ENCODE measurements around the gene AXL.

AXL gene

DNA sequence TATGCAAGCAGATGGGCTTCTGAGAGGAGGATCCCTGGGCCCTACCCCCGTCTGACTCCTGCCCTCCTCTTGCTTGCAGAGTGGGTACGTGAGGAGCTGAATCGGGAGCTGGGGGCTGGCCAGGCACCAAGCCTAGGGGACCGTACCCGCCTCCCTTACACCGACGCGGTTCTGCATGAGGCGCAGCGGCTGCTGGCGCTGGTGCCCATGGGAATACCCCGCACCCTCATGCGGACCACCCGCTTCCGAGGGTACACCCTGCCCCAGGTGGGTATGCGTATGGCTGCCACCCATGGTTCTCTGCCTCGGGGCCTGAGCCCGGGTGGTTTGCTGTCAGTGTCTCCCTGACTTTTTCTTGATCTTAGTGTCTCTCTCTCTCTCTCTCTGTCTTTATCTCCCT lies 15.7 kb upstream of the AXL start:
- TF ChIP-seq FOXP2 (optimal IDR thresholded peaks at IDR 0.05; ENCODE audit: borderline replicate concordance, extremely low read depth, extremely low read length, insufficient read depth) (no peak), TAF1 (IDR thresholded peaks at IDR 0.05; ENCODE audit: borderline replicate concordance, insufficient read depth, low read length) (no peak), POLR2AphosphoS5 (IDR thresholded peaks at IDR 0.05; ENCODE audit: low read depth, low read length) (no peak), SIN3A (IDR thresholded peaks at IDR 0.05; ENCODE audit: borderline replicate concordance, insufficient read depth, low read length) (no peak)
- TF ChIP-seq, protein P1, sequence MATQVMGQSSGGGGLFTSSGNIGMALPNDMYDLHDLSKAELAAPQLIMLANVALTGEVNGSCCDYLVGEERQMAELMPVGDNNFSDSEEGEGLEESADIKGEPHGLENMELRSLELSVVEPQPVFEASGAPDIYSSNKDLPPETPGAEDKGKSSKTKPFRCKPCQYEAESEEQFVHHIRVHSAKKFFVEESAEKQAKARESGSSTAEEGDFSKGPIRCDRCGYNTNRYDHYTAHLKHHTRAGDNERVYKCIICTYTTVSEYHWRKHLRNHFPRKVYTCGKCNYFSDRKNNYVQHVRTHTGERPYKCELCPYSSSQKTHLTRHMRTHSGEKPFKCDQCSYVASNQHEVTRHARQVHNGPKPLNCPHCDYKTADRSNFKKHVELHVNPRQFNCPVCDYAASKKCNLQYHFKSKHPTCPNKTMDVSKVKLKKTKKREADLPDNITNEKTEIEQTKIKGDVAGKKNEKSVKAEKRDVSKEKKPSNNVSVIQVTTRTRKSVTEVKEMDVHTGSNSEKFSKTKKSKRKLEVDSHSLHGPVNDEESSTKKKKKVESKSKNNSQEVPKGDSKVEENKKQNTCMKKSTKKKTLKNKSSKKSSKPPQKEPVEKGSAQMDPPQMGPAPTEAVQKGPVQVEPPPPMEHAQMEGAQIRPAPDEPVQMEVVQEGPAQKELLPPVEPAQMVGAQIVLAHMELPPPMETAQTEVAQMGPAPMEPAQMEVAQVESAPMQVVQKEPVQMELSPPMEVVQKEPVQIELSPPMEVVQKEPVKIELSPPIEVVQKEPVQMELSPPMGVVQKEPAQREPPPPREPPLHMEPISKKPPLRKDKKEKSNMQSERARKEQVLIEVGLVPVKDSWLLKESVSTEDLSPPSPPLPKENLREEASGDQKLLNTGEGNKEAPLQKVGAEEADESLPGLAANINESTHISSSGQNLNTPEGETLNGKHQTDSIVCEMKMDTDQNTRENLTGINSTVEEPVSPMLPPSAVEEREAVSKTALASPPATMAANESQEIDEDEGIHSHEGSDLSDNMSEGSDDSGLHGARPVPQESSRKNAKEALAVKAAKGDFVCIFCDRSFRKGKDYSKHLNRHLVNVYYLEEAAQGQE (IDR thresholded peaks at IDR 0.05; ENCODE audit: insufficient read depth in 1 of 2, low read depth in 2 of 2, low read length in 2 of 2), result no peak

- TF ChIP-seq, protein P1 (IDR thresholded peaks at IDR 0.05; ENCODE audit: insufficient read depth in 1 of 2, low read depth in 2 of 2, low read length in 2 of 2), result no peak
- TF ChIP-seq TAF1 (IDR thresholded peaks at IDR 0.05; ENCODE audit: borderline replicate concordance, insufficient read depth, low read length) (no peak), POLR2AphosphoS5 (IDR thresholded peaks at IDR 0.05; ENCODE audit: low read depth, low read length) (no peak), SIN3A (IDR thresholded peaks at IDR 0.05; ENCODE audit: borderline replicate concordance, insufficient read depth, low read length) (no peak), FOXP2 (optimal IDR thresholded peaks at IDR 0.05; ENCODE audit: borderline replicate concordance, extremely low read depth, extremely low read length, insufficient read depth) (no peak)
These were observed 13.0 kb upstream of the AXL start for GRCh38 chr19:41205995-41206394.

DNA sequence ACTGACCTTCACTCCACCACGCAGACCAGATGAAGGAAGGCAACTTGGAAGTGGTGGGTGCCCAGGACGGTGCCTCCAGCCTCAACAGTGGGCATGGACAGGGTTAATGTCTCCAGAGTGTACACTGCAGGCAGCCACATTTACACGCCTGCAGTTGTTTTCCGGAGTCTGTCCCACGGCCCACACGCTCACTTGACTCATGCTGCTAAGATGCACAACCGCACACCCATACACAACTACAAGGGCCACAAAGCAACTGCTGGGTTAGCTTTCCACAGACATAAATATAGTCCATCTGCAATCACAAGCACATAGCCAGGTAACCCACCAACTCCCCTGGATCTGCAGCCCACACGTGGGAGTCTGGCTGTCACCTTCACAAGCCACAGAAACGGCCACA lies 12.6 kb upstream of the AXL start:
- TF ChIP-seq POLR2AphosphoS5 (IDR thresholded peaks at IDR 0.05; ENCODE audit: low read depth, low read length), result no peak
- no peak for TF ChIP-seq TAF1 (IDR thresholded peaks at IDR 0.05; ENCODE audit: borderline replicate concordance, insufficient read depth, low read length)
- no peak for TF ChIP-seq FOXP2 (optimal IDR thresholded peaks at IDR 0.05; ENCODE audit: borderline replicate concordance, extremely low read depth, extremely low read length, insufficient read depth)

- TF ChIP-seq TAF1 (IDR thresholded peaks at IDR 0.05; ENCODE audit: borderline replicate concordance, insufficient read depth, low read length) (no peak), FOXP2 (optimal IDR thresholded peaks at IDR 0.05; ENCODE audit: borderline replicate concordance, extremely low read depth, extremely low read length, insufficient read depth) (no peak)
- TF ChIP-seq, protein P1 (IDR thresholded peaks at IDR 0.05; ENCODE audit: insufficient read depth in 1 of 2, low read depth in 2 of 2, low read length in 2 of 2), result no peak
These were observed 11.9 kb upstream of the AXL start for GRCh38 chr19:41206926-41207750.

GRCh38 chr19:41214161-41214560 lies 4.9 kb upstream of the AXL start:
- TF ChIP-seq SIN3A (IDR thresholded peaks at IDR 0.05; ENCODE audit: borderline replicate concordance, insufficient read depth, low read length) (no peak), TAF1 (IDR thresholded peaks at IDR 0.05; ENCODE audit: borderline replicate concordance, insufficient read depth, low read length) (no peak), FOXP2 (optimal IDR thresholded peaks at IDR 0.05; ENCODE audit: borderline replicate concordance, extremely low read depth, extremely low read length, insufficient read depth) (no peak), POLR2AphosphoS5 (IDR thresholded peaks at IDR 0.05; ENCODE audit: low read depth, low read length) (no peak)
- TF ChIP-seq, protein P1 (IDR thresholded peaks at IDR 0.05; ENCODE audit: insufficient read depth in 1 of 2, low read depth in 2 of 2, low read length in 2 of 2), result no peak
